Esophagus squamous epithelium (tissue), 5 donors: ENCODE results near the gene FAM228B. TPM values are rescaled to one million over a fixed set of nuclear protein-coding genes. Genes with fewer than 3 reads are reported as not detected.

Experiments
- DNase-seq: peaks from one replicate; lab custom pipeline; 2025; lab: John Stamatoyannopoulos, UW
- H3K27ac ChIP-seq, 4 donors: fragments of 200-600 bp; sonication (generic); one replicate each; pipeline ENCODE4 v1.5.1; 2016 to 2019; ENCODE audit warnings: mild to moderate bottlenecking in 1 of 4
- H3K27me3 ChIP-seq, 4 donors: fragments of 200-600 bp; sonication (generic); 1 replicate in 3 of 4; 2 replicates in 1 of 4; pipeline versions ENCODE4 v1.5.1 to v1.6.0; 2017 to 2021; ENCODE audit warnings: antibody characterized with exemption in 1 of 4
- H3K36me3 ChIP-seq, 3 donors: fragments of 200-600 bp; sonication (generic); one replicate each; pipeline ENCODE4 v1.5.1; 2016 to 2019
- H3K4me1 ChIP-seq, 3 donors: fragments of 200-600 bp; sonication (generic); one replicate each; pipeline ENCODE4 v1.5.1; 2017 to 2019
- H3K4me3 ChIP-seq, 4 donors: fragments of 200-600 bp; sonication (generic); 1 replicate in 3 of 4; 2 replicates in 1 of 4; pipeline ENCODE4 v1.5.1; 2016 to 2019; ENCODE audit warnings: mild to moderate bottlenecking in 2 of 4, moderate library complexity in 1 of 4
- H3K9me3 ChIP-seq, 3 donors: fragments of 200-600 bp; sonication (generic); one replicate each; pipeline ENCODE4 v1.5.1; 2016 to 2019
- POLR2A ChIP-seq, 4 donors: fragments of 450-650 bp; IDR thresholded peaks; one replicate each; pipeline ENCODE4 v1.6.1; 2017; ENCODE audit warnings: antibody characterized with exemption in 4 of 4, mild to moderate bottlenecking in 4 of 4, moderate library complexity in 3 of 4
- WGBS, 2 donors: methylation state at CpG; one replicate each; pipeline ENCODE4 v1.1.5; 2018; 5-methylcytosine and 5-hydroxymethylcytosine counted together
- intact Hi-C: fragments of 100-400 bp; cut with DNase I; formaldehyde crosslinking; loops from one replicate; pipeline ENCODE4 v1.15.0; 2022
- total RNA-seq, 4 donors: library from RNA; depleted of rRNA; stranded (reverse); fragments of >200 nt; gene quantifications; one replicate each; pipeline ENCODE4 v1.1.0, GENCODE V29; 2016
- TF ChIP-seq, protein P1 (sequence below), 6 experiments: fragments of 450-650 bp in 4 of 6; fragments of 200-600 bp in 2 of 6; sonication (generic) in 2 of 6; IDR thresholded peaks; one replicate each; pipeline ENCODE4 v1.5.1; 2016 to 2019; ENCODE audit warnings: antibody characterized with exemption in 6 of 6, mild to moderate bottlenecking in 4 of 6, moderate library complexity in 4 of 6
- donor health status: DM: yes; HTN: yes; CAD: no.

Gene FAM228B
- total RNA-seq, 4 donors from 2014 or later, result 0.87 to 16.4 (median 8.4) TPM

DNA sequence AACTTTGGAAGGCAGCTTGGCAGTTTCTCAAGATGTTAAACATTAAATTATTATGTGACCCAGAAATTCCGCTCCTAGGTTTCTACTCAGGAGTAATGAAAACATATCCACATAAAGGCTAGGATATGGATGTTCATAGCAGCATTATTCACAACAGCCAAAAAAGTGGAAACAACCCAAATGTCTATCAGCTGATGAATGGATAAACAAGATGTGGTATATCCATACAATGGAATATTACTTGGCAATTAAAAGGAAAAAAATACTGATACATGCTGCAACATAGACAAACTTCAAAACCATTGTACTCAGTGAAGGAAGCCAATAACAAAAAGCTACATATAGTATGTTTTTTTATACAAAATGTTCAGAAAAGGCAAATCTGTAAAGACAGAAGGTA lies 39.2 kb downstream of the FAM228B start:
- 92% methylated on average over 1 of the region's 1 CpG for WGBS, 2 donors
- Histone ChIP-seq H3K9me3 (no peaks in the 10 kb centered on the region), H3K36me3 (peaks cover 0 to 12% (median 0%) of the 10 kb centered on the region in 3 donors), H3K4me3 (no peak overlapping the region), H3K27me3 (peaks cover 0 to 18% (median 0%) of the 10 kb centered on the region in 4 donors), H3K4me1 (no peaks in the 10 kb centered on the region), H3K27ac (no peak overlapping the region)
- TF ChIP-seq, protein P1, sequence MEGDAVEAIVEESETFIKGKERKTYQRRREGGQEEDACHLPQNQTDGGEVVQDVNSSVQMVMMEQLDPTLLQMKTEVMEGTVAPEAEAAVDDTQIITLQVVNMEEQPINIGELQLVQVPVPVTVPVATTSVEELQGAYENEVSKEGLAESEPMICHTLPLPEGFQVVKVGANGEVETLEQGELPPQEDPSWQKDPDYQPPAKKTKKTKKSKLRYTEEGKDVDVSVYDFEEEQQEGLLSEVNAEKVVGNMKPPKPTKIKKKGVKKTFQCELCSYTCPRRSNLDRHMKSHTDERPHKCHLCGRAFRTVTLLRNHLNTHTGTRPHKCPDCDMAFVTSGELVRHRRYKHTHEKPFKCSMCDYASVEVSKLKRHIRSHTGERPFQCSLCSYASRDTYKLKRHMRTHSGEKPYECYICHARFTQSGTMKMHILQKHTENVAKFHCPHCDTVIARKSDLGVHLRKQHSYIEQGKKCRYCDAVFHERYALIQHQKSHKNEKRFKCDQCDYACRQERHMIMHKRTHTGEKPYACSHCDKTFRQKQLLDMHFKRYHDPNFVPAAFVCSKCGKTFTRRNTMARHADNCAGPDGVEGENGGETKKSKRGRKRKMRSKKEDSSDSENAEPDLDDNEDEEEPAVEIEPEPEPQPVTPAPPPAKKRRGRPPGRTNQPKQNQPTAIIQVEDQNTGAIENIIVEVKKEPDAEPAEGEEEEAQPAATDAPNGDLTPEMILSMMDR (IDR thresholded peaks at IDR 0.05), result no peak
- no peak for TF ChIP-seq POLR2A (IDR thresholded peaks at IDR 0.05)
- intact Hi-C loops, result no loop called here
- DNase-seq, result no peak

DNA sequence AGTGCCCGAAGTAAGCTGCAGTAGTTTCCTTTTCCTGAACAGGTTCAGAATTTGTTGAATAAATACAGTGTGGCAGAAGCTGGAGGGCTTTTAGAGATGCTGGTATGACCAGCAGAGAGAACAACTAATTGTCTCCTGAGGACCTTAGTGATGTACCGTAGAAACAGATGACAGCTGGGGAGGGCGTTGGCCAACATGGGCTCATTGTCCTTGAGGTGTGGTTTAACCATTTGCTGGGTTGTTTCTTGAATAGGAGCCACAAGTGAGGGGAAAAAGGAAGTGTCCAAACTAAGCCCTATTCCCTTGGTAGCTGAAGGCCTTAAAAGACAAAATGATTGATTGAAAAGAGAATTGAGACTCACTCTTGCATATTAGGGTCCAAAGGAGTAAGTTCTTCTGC lies 39.9 kb downstream of the FAM228B start:
- TF ChIP-seq, protein P1 (IDR thresholded peaks at IDR 0.05), result no peak
- no peak for TF ChIP-seq POLR2A (IDR thresholded peaks at IDR 0.05)

GRCh38 chr2:24163601-24164000 lies 40.3 kb downstream of the FAM228B start:
- Histone ChIP-seq H3K4me3 (no peak overlapping the region), H3K4me1 (no peaks in the 10 kb centered on the region), H3K27me3 (peaks cover 0 to 24% (median 0%) of the 10 kb centered on the region in 4 donors), H3K27ac (no peak overlapping the region), H3K9me3 (no peaks in the 10 kb centered on the region), H3K36me3 (peaks cover 0 to 12% (median 0%) of the 10 kb centered on the region in 3 donors)
- DNase-seq, result no peak
- 70 to 71% methylated on average over 2 of the region's 2 CpGs for WGBS, 2 donors
- TF ChIP-seq, protein P1 (IDR thresholded peaks at IDR 0.05), result no peak
- TF ChIP-seq POLR2A (IDR thresholded peaks at IDR 0.05), result no peak
- intact Hi-C loops, result no loop called here

More for the DNA sequence above, 39.9 kb downstream of the FAM228B start:
- intact Hi-C loops, result no loop called here
- WGBS, 2 donors, result 60 to 62% methylated on average over 2 of the region's 3 CpGs
- Histone ChIP-seq H3K9me3 (no peaks in the 10 kb centered on the region), H3K27ac (no peak overlapping the region), H3K4me1 (no peaks in the 10 kb centered on the region), H3K36me3 (peaks cover 0 to 12% (median 0%) of the 10 kb centered on the region in 3 donors), H3K4me3 (no peak overlapping the region), H3K27me3 (peaks cover 0 to 23% (median 0%) of the 10 kb centered on the region in 4 donors)
- no peak for DNase-seq

GRCh38 chr2:24164416-24164973 lies 41.2 kb downstream of the FAM228B start:
- TF ChIP-seq, protein P1 (IDR thresholded peaks at IDR 0.05), result peak; percentile 22 to 96 (median 50)
- TF ChIP-seq POLR2A (IDR thresholded peaks at IDR 0.05), result no peak
- DNase-seq, result no peak
- H3K4me1 ChIP-seq, result no peaks in the 10 kb centered on the region
- no peak overlapping the region for H3K27ac ChIP-seq
- intact Hi-C loops, result no loop called here
- WGBS, 2 donors, result 48 to 73% methylated on average over 6 to 8 of the region's 8 CpGs
- no peak overlapping the region for H3K4me3 ChIP-seq
- H3K9me3 ChIP-seq, result no peaks in the 10 kb centered on the region
- H3K36me3 ChIP-seq, result peaks cover 0 to 8% (median 0%) of the 10 kb centered on the region in 3 donors
- H3K27me3 ChIP-seq, result peaks cover 0 to 32% (median 0%) of the 10 kb centered on the region in 4 donors

DNA sequence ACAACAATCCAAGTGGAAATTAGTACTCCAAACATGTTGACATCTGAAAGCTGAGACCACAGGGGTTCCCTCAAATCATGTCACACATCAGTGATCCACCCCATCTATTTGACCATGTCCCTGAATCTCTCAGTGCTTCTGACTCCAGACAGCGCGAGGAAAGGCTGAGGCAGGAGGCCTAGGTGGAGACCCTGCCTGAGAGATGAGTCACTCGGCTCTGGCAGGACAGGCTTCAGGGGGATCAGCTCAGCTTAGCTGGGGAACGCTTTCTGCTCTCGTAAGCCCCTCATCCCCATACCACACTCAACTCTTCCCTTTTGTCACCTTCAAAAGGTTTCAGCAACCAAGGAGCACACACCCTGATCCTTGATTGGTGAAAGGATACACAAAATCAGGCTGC lies 45.8 kb downstream of the FAM228B start:
- Histone ChIP-seq H3K4me3 (no peak overlapping the region), H3K4me1 (peaks cover 0 to 3% (median 0%) of the 10 kb centered on the region in 3 donors), H3K9me3 (no peaks in the 10 kb centered on the region), H3K27ac (no peak overlapping the region), H3K36me3 (no peaks in the 10 kb centered on the region), H3K27me3 (peaks cover 0 to 60% (median 0%) of the 10 kb centered on the region in 4 donors)
- intact Hi-C loops, result no loop called here
- WGBS, 2 donors, result 86 to 97% methylated on average over 5 of the region's 5 CpGs
- no peak for TF ChIP-seq POLR2A (IDR thresholded peaks at IDR 0.05)
- TF ChIP-seq, protein P1 (IDR thresholded peaks at IDR 0.05), result no peak
- DNase-seq, result no peak
